K562 (cell line): ENCODE data around the gene GALE. TPM values are rescaled to one million over a fixed set of nuclear protein-coding genes. Genes with fewer than 3 reads are reported as not detected.

Experiments used
- ATAC-seq: fragments of 200-7000 bp; cut with Tn5 transposase; 3 replicates; pipeline ENCODE4 v1.9.1; 2020; ENCODE audit warnings: moderate library complexity
- BruUV-seq: library from RNA; stranded (reverse); fragments of 400-500 nt; replicated peaks from 2 replicates; lab custom pipeline; 2021; lab: Mats Ljungman, UMichigan
- CTCF ChIA-PET: fragments of 300-600 bp; formaldehyde crosslinking; extraction: SDS; loops from one replicate; lab custom pipeline; 2021; ENCODE audit warnings: low intra/inter-chr PET ratio; lab: Yijun Ruan, JAX
- POLR2A ChIA-PET: fragments of 300-600, 350-650 bp; sonication (Branson Sonifier 250); formaldehyde crosslinking; extraction: SDS; loops from one replicate; lab custom pipeline; 2021; ENCODE audit warnings: antibody characterized with exemption, inconsistent platforms; lab: Yijun Ruan, JAX
- DNase-seq, 4 experiments: peaks; one replicate each; pipeline versions ENCODE4 v3.0.0 to v3.0.0-alpha.2; 2011 to 2018; ENCODE audit warnings: low spot score in 3 of 4, mixed read lengths in 3 of 4; ENCODE audit errors: extremely low read depth in 1 of 4
- FAIRE-seq: peaks from 2 replicates; lab custom pipeline; 2011; peaks lifted over from hg19 to GRCh38; lab: Jason Lieb, UNC
- H2AFZ ChIP-seq: 2 replicates; pipeline ENCODE4 v1.6.0; 2011; ENCODE audit warnings: low read depth, low read length, control low read depth, inconsistent platforms
- H3K27ac ChIP-seq: fragments of 200-600 bp; 3 replicates; pipeline ENCODE4 v1.8.0; 2011; ENCODE audit warnings: low read depth, mild to moderate bottlenecking, control low read depth, inconsistent platforms, low read length, moderate library complexity, mixed read lengths; ENCODE audit errors: extremely low read depth
- H3K27me3 ChIP-seq, 2 experiments: fragments of 300-600 bp in 1 of 2; 2 replicates in 1 of 2; 3 replicates in 1 of 2; pipeline versions ENCODE4 v1.6.0 to v1.8.0; 2011; ENCODE audit warnings: inconsistent platforms in 2 of 2, low read length in 2 of 2, mild to moderate bottlenecking in 1 of 2, mixed read lengths in 1 of 2, moderate library complexity in 1 of 2; ENCODE audit not compliant: control insufficient read depth in 2 of 2, insufficient read depth in 2 of 2
- H3K36me3 ChIP-seq: fragments of 300-600 bp; 3 replicates; pipeline ENCODE4 v1.8.0; 2011; ENCODE audit warnings: mild to moderate bottlenecking, low read length, inconsistent platforms; ENCODE audit not compliant: control insufficient read depth, insufficient read depth
- H3K4me1 ChIP-seq, 2 experiments: fragments of 200-600 bp in 1 of 2; replicated peaks in 1 of 2; 2 replicates in 1 of 2; 3 replicates in 1 of 2; pipeline versions ENCODE4 v1.5.1 to v1.8.0; 2011; ENCODE audit warnings: inconsistent platforms in 2 of 2, low read length in 2 of 2, mild to moderate bottlenecking in 1 of 2, mixed read lengths in 1 of 2, moderate library complexity in 1 of 2; ENCODE audit not compliant: control insufficient read depth in 2 of 2, insufficient read depth in 2 of 2
- H3K4me2 ChIP-seq: 2 replicates; pipeline ENCODE4 v1.6.1; 2011; ENCODE audit warnings: low read length, control low read depth, inconsistent platforms, mixed read lengths; ENCODE audit not compliant: insufficient read depth
- H3K4me3 ChIP-seq: fragments of 200-600 bp; sonication (generic), shearing (Covaris generic); 2 replicates; pipeline ENCODE4 v1.5.1; 2016; ENCODE audit warnings: control low read depth, inconsistent platforms
- H3K79me2 ChIP-seq: fragments of 200-600 bp; 3 replicates; pipeline ENCODE4 v1.8.0; 2011; ENCODE audit warnings: low read length, inconsistent platforms; ENCODE audit not compliant: control insufficient read depth, insufficient read depth
- H3K9ac ChIP-seq, 2 experiments: 2 replicates each; pipeline versions ENCODE4 v1.6.0 to v1.6.1; 2011; ENCODE audit warnings: low read depth in 2 of 2, low read length in 2 of 2, control low read depth in 1 of 2, inconsistent platforms in 1 of 2, mild to moderate bottlenecking in 1 of 2, mixed read lengths in 1 of 2; ENCODE audit not compliant: insufficient read depth in 1 of 2
- H3K9me1 ChIP-seq: one replicate; pipeline ENCODE4 v1.6.0; 2011; ENCODE audit warnings: inconsistent platforms, mild to moderate bottlenecking, low read length, moderate library complexity; ENCODE audit not compliant: control insufficient read depth, insufficient read depth
- H3K9me3 ChIP-seq: replicated peaks from 2 replicates; pipeline ENCODE4 v1.5.1; 2011; ENCODE audit warnings: low read depth, low read length, inconsistent platforms; ENCODE audit not compliant: control insufficient read depth, insufficient read depth
- H4K20me1 ChIP-seq: replicated peaks from 2 replicates; pipeline ENCODE4 v1.6.1; 2011; ENCODE audit warnings: low read length, inconsistent platforms, mixed read lengths; ENCODE audit not compliant: control insufficient read depth, insufficient read depth
- CBX8 ChIP-seq: fragments of 200-600 bp; sonication (generic); IDR thresholded peaks from 2 replicates; pipeline ENCODE4 v1.6.1; 2012; ENCODE audit warnings: borderline replicate concordance, mixed run types, low read depth, mild to moderate bottlenecking, moderate library complexity, mixed read lengths, low read length, control low read depth, inconsistent platforms; ENCODE audit not compliant: poor library complexity, severe bottlenecking; ENCODE audit errors: extremely low read depth
- CREB1 ChIP-seq, 2 experiments: sonication (generic) in 1 of 2; formaldehyde crosslinking in 1 of 2; IDR thresholded peaks; 2 replicates each; pipeline versions ENCODE4 v1.6.1 to v1.8.0; 2012 to 2022; ENCODE audit warnings: inconsistent platforms in 1 of 2, mild to moderate bottlenecking in 1 of 2, missing genetic modification reagents in 1 of 2, moderate library complexity in 1 of 2
- CREM ChIP-seq: IDR thresholded peaks from 2 replicates; pipeline ENCODE4 v1.6.1; 2014; ENCODE audit warnings: antibody characterized with exemption, low read depth
- DIDO1 ChIP-seq: fragments of 450-650 bp; IDR thresholded peaks from 2 replicates; pipeline ENCODE4 v1.6.1; 2016; ENCODE audit warnings: low read depth, missing biosample characterization, missing genetic modification characterization
- ERF ChIP-seq: fragments of 450-650 bp; formaldehyde crosslinking; IDR thresholded peaks from 2 replicates; pipeline ENCODE4 v1.4.0; 2020; ENCODE audit warnings: mild to moderate bottlenecking, mixed read lengths
- GABPB1 ChIP-seq: sonication (generic); formaldehyde crosslinking; IDR thresholded peaks from 2 replicates; pipeline ENCODE4 v1.8.0; 2022; ENCODE audit warnings: mild to moderate bottlenecking, missing genetic modification reagents
- MYC ChIP-seq, 2 experiments: fragments of 250-450 bp in 1 of 2; sonication (Bioruptor Pico) in 1 of 2; IDR thresholded peaks; 2 replicates each; pipeline versions ENCODE4 v1.5.1 to v1.6.1; 2012 to 2021; ENCODE audit warnings: low read depth in 2 of 2, borderline replicate concordance in 1 of 2, improper control_type of control experiment in 1 of 2, low read length in 1 of 2, mild to moderate bottlenecking in 1 of 2, moderate library complexity in 1 of 2
- NFIX ChIP-seq: fragments of 250-450 bp; sonication (Bioruptor Pico); IDR thresholded peaks from 2 replicates; pipeline ENCODE4 v1.4.0; 2020; ENCODE audit warnings: low read depth, mild to moderate bottlenecking, moderate library complexity
- RAD21 ChIP-seq, 2 experiments: fragments of 250-450 bp in 1 of 2; fragments of 450-650 bp in 1 of 2; sonication (Bioruptor Pico) in 1 of 2; formaldehyde crosslinking in 1 of 2; IDR thresholded peaks in 1 of 2; conservative IDR thresholded peaks in 1 of 2; 2 replicates each; pipeline versions ENCODE4 v1.4.0 to v1.8.0; 2020 to 2022; ENCODE audit warnings: mild to moderate bottlenecking in 2 of 2, moderate library complexity in 1 of 2
- YY1 ChIP-seq, 3 experiments: IDR thresholded peaks; 2 replicates each; pipeline ENCODE4 v1.6.1; 2011; ENCODE audit warnings: low read length in 2 of 3, mild to moderate bottlenecking in 2 of 3, moderate library complexity in 2 of 3, borderline replicate concordance in 1 of 3, control low read depth in 1 of 3, low read depth in 1 of 3; ENCODE audit not compliant: insufficient read depth in 3 of 3, insufficient replicate concordance in 2 of 3, control insufficient read depth in 1 of 3, insufficient read length in 1 of 3; ENCODE audit errors: extremely low read depth in 1 of 3
- ZNF263 ChIP-seq: sonication (generic); formaldehyde crosslinking; IDR thresholded peaks from 2 replicates; pipeline ENCODE4 v1.8.0; 2022; ENCODE audit warnings: mild to moderate bottlenecking, missing genetic modification reagents, borderline replicate concordance
- WGBS: fragments of 100-300 bp; shearing (Covaris generic); methylation state at CpG from one replicate; pipeline ENCODE4 v1.1.6; 2016; ENCODE audit warnings: low coverage, mixed read lengths; ENCODE audit not compliant: insufficient coverage; ENCODE audit errors: missing lambda C conversion rate; 5-methylcytosine and 5-hydroxymethylcytosine counted together
- in situ Hi-C: fragments of 300-500 bp; cut with MboI; formaldehyde crosslinking; loops from 4 replicates; pipeline ENCODE4 v1.15.0; 2018; ENCODE audit warnings: inconsistent platforms, mixed read lengths
- intact Hi-C: fragments of 100-400 bp; cut with micrococcal nuclease; formaldehyde crosslinking; loops from 2 replicates; pipeline ENCODE4 v1.14.2; 2022
- polyA plus RNA-seq, 8 experiments: library from polyadenylated mRNA; depleted of rRNA in 4 of 8; stranded (reverse) in 5 of 8; unstranded in 3 of 8; fragments of >200 nt; fragmentation: Nextera tagmentation in 2 of 8; fragmentation: Illumina TruSeq in 1 of 8; extraction: Ambion mirVana in 2 of 8; extraction: Trizol in 1 of 8; gene quantifications; 2 replicates each; pipeline versions ENCODE4 v1.2.1 to v1.2.3, GENCODE V29; 2011 to 2014; ENCODE audit warnings: inconsistent platforms in 1 of 8, missing spikeins in 1 of 8
- total RNA-seq, 7 experiments: library from RNA; depleted of rRNA in 6 of 7; stranded (reverse); fragments of >200 nt in 6 of 7; fragmentation: Illumina TruSeq in 2 of 7; extraction: Trizol in 2 of 7; gene quantifications; 2 replicates each; pipeline versions ENCODE4 v1.2.1 to v1.2.3, GENCODE V29; 2011 to 2021; ENCODE audit warnings: low replicate concordance in 1 of 7
- TF ChIP-seq, protein P1 (sequence below): IDR thresholded peaks from 3 replicates; pipeline ENCODE4 v1.6.1; 2011; ENCODE audit warnings: borderline replicate concordance, mild to moderate bottlenecking; ENCODE audit not compliant: insufficient read length, insufficient read depth
- TF ChIP-seq, protein P2 (sequence below): IDR thresholded peaks from 2 replicates; pipeline ENCODE4 v1.6.1; 2011; ENCODE audit warnings: borderline replicate concordance, low read depth, mild to moderate bottlenecking, moderate library complexity, low read length; ENCODE audit not compliant: insufficient read depth, poor library complexity, severe bottlenecking

Gene GALE
- total and polyA plus RNA-seq, 9 of the 15 experiments (the other 6 are each of a cell fraction or from before 2014, with no cell fraction given): 8.4 to 139 (median 88.3) TPM

DNA sequence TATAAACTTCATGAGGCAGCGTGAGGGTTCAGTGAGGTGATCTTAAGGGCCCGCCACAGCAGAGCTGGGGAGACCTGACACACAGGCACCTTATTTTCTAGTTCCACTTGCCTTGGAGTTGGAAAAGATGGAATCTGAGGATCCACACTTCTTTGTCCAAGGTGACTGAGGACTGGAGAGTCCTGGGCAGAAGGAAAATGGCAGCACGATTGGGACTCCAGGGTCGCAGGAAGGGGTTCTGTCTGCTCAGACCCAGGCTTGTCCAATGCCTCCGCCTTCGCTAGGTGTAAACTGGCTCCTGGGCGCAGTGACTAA, 1.3 kb downstream of the GALE start (continued):
- TF ChIP-seq, protein P1, sequence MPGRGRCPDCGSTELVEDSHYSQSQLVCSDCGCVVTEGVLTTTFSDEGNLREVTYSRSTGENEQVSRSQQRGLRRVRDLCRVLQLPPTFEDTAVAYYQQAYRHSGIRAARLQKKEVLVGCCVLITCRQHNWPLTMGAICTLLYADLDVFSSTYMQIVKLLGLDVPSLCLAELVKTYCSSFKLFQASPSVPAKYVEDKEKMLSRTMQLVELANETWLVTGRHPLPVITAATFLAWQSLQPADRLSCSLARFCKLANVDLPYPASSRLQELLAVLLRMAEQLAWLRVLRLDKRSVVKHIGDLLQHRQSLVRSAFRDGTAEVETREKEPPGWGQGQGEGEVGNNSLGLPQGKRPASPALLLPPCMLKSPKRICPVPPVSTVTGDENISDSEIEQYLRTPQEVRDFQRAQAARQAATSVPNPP: no peak
- TF ChIP-seq MYC (IDR thresholded peaks at IDR 0.05; ENCODE audit: low read depth, low read length) (no peak), MYC (CRISPR knock-in tag; IDR thresholded peaks at IDR 0.05; ENCODE audit: borderline replicate concordance, low read depth) (no peak), RAD21 (CRISPR knock-in tag; conservative IDR thresholded peaks at IDR 0.05 in 1 of 2, IDR thresholded peaks at IDR 0.05 in 1 of 2) (no peak)

DNA sequence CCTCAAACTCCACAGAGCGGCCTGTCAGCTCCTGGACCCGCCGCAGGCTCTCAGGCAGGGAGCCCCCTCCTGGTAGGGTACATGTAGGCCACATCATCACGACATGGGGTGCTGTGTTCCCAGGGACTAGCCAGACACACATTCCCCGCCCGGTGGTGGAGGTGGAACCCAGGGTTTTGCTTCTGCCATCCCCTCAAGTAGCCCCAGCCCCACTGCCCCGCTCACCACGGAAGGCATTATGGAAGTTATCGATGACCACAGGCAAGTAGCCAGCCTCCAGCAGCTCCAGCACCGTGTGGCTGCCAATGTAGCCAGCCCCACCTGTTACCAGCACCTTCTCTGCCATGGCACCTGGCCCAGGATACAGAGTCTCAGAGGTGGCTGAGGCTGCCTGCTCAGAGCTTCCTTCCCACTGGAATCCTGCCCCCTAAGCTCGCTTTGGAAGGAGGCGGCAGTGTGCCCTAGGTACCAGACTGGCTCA, 1.9 kb downstream of the GALE start:
- Histone ChIP-seq H3K4me2 (peak overlapping the region; percentile 96; the same call in 1 of the 2 replicates), H3K9me1 (peaks cover 5% of the 10 kb centered on the region), H3K27me3 (no peaks in the 10 kb centered on the region), H3K9ac (peak overlapping the region; percentile 70 to 93), H3K9me3 (no peaks in the 10 kb centered on the region), H2AFZ (no peak overlapping the region), H3K27ac (peak overlapping the region; percentile 74), H3K36me3 (peaks cover 52% of the 10 kb centered on the region; the same call in 2 of the 3 replicates), H3K4me1 (peaks cover 21 to 55% of the 10 kb centered on the region in 2 experiments), H3K79me2 (peaks cover 24% of the 10 kb centered on the region), H4K20me1 (no peaks in the 10 kb centered on the region), H3K4me3 (no peak overlapping the region)
- peak; percentile 43 to 70 (median 52) for DNase-seq
- no peak for FAIRE-seq
- POLR2A ChIA-PET: interaction anchor here (0.6 to 6.8 kb wide), 9 partner anchors 8 to 91 kb away, joined by 3 to 71 read pairs (median 4); partner anchors contain the start of genes LYPLA2 and PITHD1
- BruUV-seq: no TSS peak
- intact Hi-C loops: no loop called here
- ATAC-seq: peak; percentile 33
- CTCF ChIA-PET: no interaction called here
- 78% methylated on average over 12 of the region's 12 CpGs for WGBS
- in situ Hi-C loops: no loop called here
- TF ChIP-seq YY1 (IDR thresholded peaks at IDR 0.05; ENCODE audit: borderline replicate concordance in 1 of 3, control insufficient read depth in 1 of 3, extremely low read depth in 1 of 3, insufficient read depth in 3 of 3, insufficient read length in 1 of 3, insufficient replicate concordance in 2 of 3, low read depth in 1 of 3, low read length in 2 of 3) (no peak), CBX8 (no peak), ERF (CRISPR knock-in tag) (0 out of 2 replicates have a peak, but pooled peaks have one; percentile 12), ZNF263 (CRISPR knock-in tag) (no peak), CREB1 (IDR thresholded peaks at IDR 0.05) (no peak), CREB1 (CRISPR knock-in tag; IDR thresholded peaks at IDR 0.05) (0 out of 2 replicates have a peak, but pooled peaks have one; percentile 45), GABPB1 (CRISPR knock-in tag) (0 out of 2 replicates have a peak, but pooled peaks have one; percentile 17), CREM (peak; percentile 43; the same call in 1 of the 2 replicates), DIDO1 (tag) (no peak), NFIX (no peak)
- TF ChIP-seq, protein P2, sequence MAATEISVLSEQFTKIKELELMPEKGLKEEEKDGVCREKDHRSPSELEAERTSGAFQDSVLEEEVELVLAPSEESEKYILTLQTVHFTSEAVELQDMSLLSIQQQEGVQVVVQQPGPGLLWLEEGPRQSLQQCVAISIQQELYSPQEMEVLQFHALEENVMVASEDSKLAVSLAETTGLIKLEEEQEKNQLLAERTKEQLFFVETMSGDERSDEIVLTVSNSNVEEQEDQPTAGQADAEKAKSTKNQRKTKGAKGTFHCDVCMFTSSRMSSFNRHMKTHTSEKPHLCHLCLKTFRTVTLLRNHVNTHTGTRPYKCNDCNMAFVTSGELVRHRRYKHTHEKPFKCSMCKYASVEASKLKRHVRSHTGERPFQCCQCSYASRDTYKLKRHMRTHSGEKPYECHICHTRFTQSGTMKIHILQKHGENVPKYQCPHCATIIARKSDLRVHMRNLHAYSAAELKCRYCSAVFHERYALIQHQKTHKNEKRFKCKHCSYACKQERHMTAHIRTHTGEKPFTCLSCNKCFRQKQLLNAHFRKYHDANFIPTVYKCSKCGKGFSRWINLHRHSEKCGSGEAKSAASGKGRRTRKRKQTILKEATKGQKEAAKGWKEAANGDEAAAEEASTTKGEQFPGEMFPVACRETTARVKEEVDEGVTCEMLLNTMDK: peak; percentile 23
